Progenitor cell of endocrine pancreas (in vitro differentiated cells): Measurements from ENCODE around the gene THADA. TPM values are rescaled to one million over a fixed set of nuclear protein-coding genes. Genes with fewer than 3 reads are reported as not detected.
"Not testable (repeated sequence)": the region's sequence is repeated elsewhere in the genome, so short reads cannot be mapped to it uniquely, and the experiment has no call there.

Experiments
- DNase-seq: peaks from one replicate; pipeline ENCODE4 v3.0.0; 2021; ENCODE audit warnings: low spot score; ENCODE audit not compliant: unreplicated experiment
- H3K27ac Mint-ChIP-seq: 2 replicates; pipeline ENCODE4 v1.8.0; 2021; ENCODE audit warnings: mild to moderate bottlenecking, moderate library complexity, mixed read lengths
- H3K27me3 Mint-ChIP-seq: 2 replicates; pipeline ENCODE4 v1.8.0; 2021; ENCODE audit warnings: mixed read lengths
- H3K36me3 Mint-ChIP-seq: 2 replicates; pipeline ENCODE4 v1.8.0; 2022; ENCODE audit warnings: mixed read lengths; ENCODE audit not compliant: insufficient read depth
- H3K4me1 Mint-ChIP-seq: 2 replicates; pipeline ENCODE4 v1.8.0; 2021; ENCODE audit warnings: low read depth, mixed read lengths
- H3K4me3 Mint-ChIP-seq: 2 replicates; pipeline ENCODE4 v1.8.0; 2021; ENCODE audit warnings: low read depth, mild to moderate bottlenecking, moderate library complexity, mixed read lengths
- H3K9me3 Mint-ChIP-seq: 2 replicates; pipeline ENCODE4 v1.8.0; 2021; ENCODE audit warnings: low read depth, mixed read lengths
- CTCF ChIP-seq: fragments of 200-600 bp; sonication (generic); IDR thresholded peaks from one replicate; pipeline ENCODE4 v1.5.0; 2021; ENCODE audit warnings: antibody characterized with exemption, mild to moderate bottlenecking; ENCODE audit not compliant: unreplicated experiment
- total RNA-seq: library from RNA; stranded (reverse); gene quantifications from 2 replicates; pipeline ENCODE4 v1.2.1, GENCODE V29; 2021

THADA gene
- total RNA-seq, 1 donor from 2014 or later, result 39.4 TPM

- DNase-seq, result no peak
- peaks cover 50% of the 10 kb centered on the region for H3K36me3 Mint-ChIP-seq
- H3K27ac Mint-ChIP-seq, result no peak overlapping the region
- H3K4me1 Mint-ChIP-seq, result no peaks in the 10 kb centered on the region
- H3K4me3 Mint-ChIP-seq, result no peak overlapping the region
- peaks cover 15% of the 10 kb centered on the region for H3K9me3 Mint-ChIP-seq
- H3K27me3 Mint-ChIP-seq, result no peaks in the 10 kb centered on the region
- TF ChIP-seq CTCF, result no peak
These were observed 306.5 kb downstream of the THADA start for GRCh38 chr2:43289331-43289730.

- TF ChIP-seq CTCF, result no peak
- Mint-ChIP-seq H3K4me3 (no peak overlapping the region), H3K27ac (no peak overlapping the region), H3K9me3 (peaks cover 15% of the 10 kb centered on the region), H3K4me1 (no peaks in the 10 kb centered on the region), H3K27me3 (no peaks in the 10 kb centered on the region), H3K36me3 (peaks cover 55% of the 10 kb centered on the region)
- no peak for DNase-seq
These were observed 307.2 kb downstream of the THADA start for GRCh38 chr2:43288417-43289305.

DNA sequence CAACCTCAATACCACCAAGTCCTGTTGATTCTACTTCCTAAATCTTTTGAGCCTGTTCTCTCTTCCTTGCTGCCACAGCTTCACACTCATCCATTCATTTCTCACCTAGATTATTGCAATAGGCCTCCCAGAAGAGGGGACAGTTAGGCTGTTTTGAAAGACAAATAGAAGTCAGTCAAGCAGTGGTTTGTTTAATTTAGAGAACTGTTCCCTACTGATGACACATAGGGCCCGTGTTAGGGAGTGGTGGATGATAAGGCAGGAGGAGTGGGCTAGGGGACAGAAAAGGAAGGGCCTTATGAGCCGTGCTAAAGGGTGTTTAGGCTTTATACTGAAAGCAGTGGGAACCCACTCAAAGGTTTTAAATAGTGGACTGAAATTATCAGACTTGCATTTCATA is 309.9 kb downstream of the THADA start:
- H3K4me1 Mint-ChIP-seq, result no peaks in the 10 kb centered on the region
- no peak for DNase-seq
- H3K4me3 Mint-ChIP-seq, result no peak overlapping the region
- H3K27ac Mint-ChIP-seq, result no peak overlapping the region
- peaks cover 68% of the 10 kb centered on the region for H3K36me3 Mint-ChIP-seq
- no peak for TF ChIP-seq CTCF
- no peaks in the 10 kb centered on the region for H3K27me3 Mint-ChIP-seq
- H3K9me3 Mint-ChIP-seq, result peaks cover 21% of the 10 kb centered on the region

DNA sequence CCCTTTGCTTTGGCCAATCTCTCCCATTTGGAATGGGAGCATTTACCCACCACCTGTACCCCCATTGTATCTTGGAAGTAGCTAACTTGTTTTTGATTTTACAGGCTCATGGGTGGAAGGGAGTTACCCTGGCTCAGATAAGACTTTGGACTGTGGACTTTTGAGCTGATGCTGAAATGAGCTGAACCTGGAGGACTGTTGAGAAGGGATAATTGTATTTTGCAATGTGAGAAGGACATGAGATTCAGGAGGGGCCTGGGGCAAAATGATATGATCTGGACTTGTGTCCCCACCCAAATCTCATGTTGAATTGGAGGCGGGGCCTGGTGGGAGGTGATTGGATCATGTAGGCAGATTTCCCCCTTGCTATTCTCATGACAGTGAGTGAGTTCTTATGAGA is 310.9 kb downstream of the THADA start:
- TF ChIP-seq CTCF, result no peak
- no peak for DNase-seq
- no peaks in the 10 kb centered on the region for H3K27me3 Mint-ChIP-seq
- H3K4me1 Mint-ChIP-seq, result no peaks in the 10 kb centered on the region
- H3K27ac Mint-ChIP-seq, result no peak overlapping the region
- H3K9me3 Mint-ChIP-seq, result peaks cover 21% of the 10 kb centered on the region
- no peak overlapping the region for H3K4me3 Mint-ChIP-seq
- H3K36me3 Mint-ChIP-seq, result peaks cover 71% of the 10 kb centered on the region

GRCh38 chr2:43284347-43284746 is 311.5 kb downstream of the THADA start:
- DNase-seq, H3K4me1 Mint-ChIP-seq, H3K4me3 Mint-ChIP-seq, H3K27me3 Mint-ChIP-seq, H3K27ac Mint-ChIP-seq: not testable (repeated sequence)
- Mint-ChIP-seq H3K36me3 (peaks cover 74% of the 10 kb centered on the region), H3K9me3 (peaks cover 21% of the 10 kb centered on the region)

DNA sequence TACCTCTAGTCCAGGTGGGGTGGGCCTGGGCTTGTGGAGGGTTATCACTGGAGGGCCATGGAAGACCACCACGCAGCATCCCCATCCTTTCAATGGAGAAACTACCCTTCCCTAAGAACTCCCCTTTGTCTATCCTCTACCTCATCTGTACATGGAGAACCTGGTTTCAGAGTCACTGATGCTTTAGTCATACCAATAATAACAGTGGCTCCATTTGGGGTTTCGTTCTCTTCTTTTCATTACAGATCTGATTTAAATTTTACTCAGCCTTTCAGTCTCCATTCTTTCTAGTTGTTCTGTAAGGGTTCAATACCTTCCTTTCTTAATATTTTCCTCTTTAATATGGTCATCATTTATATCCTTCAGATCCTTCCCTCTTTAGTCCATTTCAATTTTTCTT is 314.8 kb downstream of the THADA start:
- H3K4me1 Mint-ChIP-seq, result no peaks in the 10 kb centered on the region
- DNase-seq, result no peak
- peaks cover 16% of the 10 kb centered on the region for H3K9me3 Mint-ChIP-seq
- no peak overlapping the region for H3K27ac Mint-ChIP-seq
- H3K36me3 Mint-ChIP-seq, result peaks cover 50% of the 10 kb centered on the region
- H3K27me3 Mint-ChIP-seq, result no peaks in the 10 kb centered on the region
- no peak for TF ChIP-seq CTCF
- H3K4me3 Mint-ChIP-seq, result no peak overlapping the region
